ENCODE results near the gene PLA2G15. TPM values are rescaled to one million over a fixed set of nuclear protein-coding genes. Genes with fewer than 3 reads are reported as not detected.

PLA2G15 gene
- total and polyA plus RNA-seq, 2 donors (not counting 1 experiment from before 2014, with no cell fraction given), result 6.1 to 12.5 TPM

DNA sequence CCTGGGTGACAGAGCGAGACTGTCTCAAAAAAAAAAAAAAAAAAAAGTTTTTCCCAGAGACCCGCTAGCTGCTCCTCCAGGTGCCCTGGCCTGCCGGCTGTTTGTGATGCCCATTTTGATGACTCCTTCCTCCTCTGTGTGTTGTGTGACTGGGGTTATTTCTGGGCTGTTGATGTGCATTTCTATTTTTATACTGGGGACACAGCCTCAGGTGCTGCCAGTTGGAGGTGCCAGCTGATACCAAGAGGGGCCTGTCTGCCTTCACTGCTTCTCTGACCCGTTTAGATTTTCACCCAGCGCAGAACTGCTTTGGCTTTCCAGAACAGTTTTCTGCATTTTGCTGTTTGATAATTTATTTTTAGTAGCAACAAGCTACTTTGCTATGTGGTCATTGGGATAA is 6.7 kb downstream of the PLA2G15 start:
- Histone ChIP-seq H3K4me2 (replicated peaks; ENCODE audit: low read depth, low read length, poor library complexity, severe bottlenecking) (peak overlapping the region; percentile 46), H2AFZ (ENCODE audit: insufficient read depth, low read depth, low read length, poor library complexity, severe bottlenecking) (peak overlapping the region; percentile 10), H4K20me1 (ENCODE audit: control insufficient read depth, insufficient read depth, low read length, poor library complexity, severe bottlenecking) (no peaks in the 10 kb centered on the region), H3K27ac (ENCODE audit: low read length in 2 of 2) (peak overlapping the region; percentile 58 to 62), H3K27me3 (replicated peaks in 1 of 4; ENCODE audit: control extremely low read depth in 1 of 4, control insufficient read depth in 3 of 4, insufficient read depth in 4 of 4, low read length in 3 of 4) (no peaks in the 10 kb centered on the region), H3K9me3 (ENCODE audit: control extremely low read depth in 1 of 3, control insufficient read depth in 2 of 3, insufficient read depth in 1 of 3, low read length in 2 of 3) (no peaks in the 10 kb centered on the region), H3K9ac (ENCODE audit: low read length) (no peak overlapping the region), H3K4me1 (ENCODE audit: control insufficient read depth in 2 of 2, insufficient read depth in 2 of 2, low read length in 2 of 2) (peaks cover 26 to 27% of the 10 kb centered on the region in 2 donors), H3K36me3 (replicated peaks in 1 of 2; ENCODE audit: control extremely low read depth in 1 of 2, control insufficient read depth in 1 of 2, extremely low read depth in 1 of 2, insufficient read depth in 2 of 2, low read length in 1 of 2) (peaks cover 0 to 20% of the 10 kb centered on the region in 2 experiments), H3K79me2 (ENCODE audit: control insufficient read depth, insufficient read depth, low read length) (peaks cover 28% of the 10 kb centered on the region), H3K4me3 (ENCODE audit: control extremely low read depth in 1 of 5, extremely low read depth in 1 of 5, insufficient read depth in 1 of 5, low read depth in 2 of 5, low read length in 4 of 5) (no peak overlapping the region)
- TF ChIP-seq, protein P1, sequence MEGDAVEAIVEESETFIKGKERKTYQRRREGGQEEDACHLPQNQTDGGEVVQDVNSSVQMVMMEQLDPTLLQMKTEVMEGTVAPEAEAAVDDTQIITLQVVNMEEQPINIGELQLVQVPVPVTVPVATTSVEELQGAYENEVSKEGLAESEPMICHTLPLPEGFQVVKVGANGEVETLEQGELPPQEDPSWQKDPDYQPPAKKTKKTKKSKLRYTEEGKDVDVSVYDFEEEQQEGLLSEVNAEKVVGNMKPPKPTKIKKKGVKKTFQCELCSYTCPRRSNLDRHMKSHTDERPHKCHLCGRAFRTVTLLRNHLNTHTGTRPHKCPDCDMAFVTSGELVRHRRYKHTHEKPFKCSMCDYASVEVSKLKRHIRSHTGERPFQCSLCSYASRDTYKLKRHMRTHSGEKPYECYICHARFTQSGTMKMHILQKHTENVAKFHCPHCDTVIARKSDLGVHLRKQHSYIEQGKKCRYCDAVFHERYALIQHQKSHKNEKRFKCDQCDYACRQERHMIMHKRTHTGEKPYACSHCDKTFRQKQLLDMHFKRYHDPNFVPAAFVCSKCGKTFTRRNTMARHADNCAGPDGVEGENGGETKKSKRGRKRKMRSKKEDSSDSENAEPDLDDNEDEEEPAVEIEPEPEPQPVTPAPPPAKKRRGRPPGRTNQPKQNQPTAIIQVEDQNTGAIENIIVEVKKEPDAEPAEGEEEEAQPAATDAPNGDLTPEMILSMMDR (IDR thresholded peaks at IDR 0.05), result no peak
- TF ChIP-seq EZH2 (IDR thresholded peaks at IDR 0.05; ENCODE audit: borderline replicate concordance, insufficient read depth, low read depth, low read length, poor library complexity, severe bottlenecking), result no peak
- Mint-ChIP-seq H3K27me3 (no peaks in the 10 kb centered on the region), H3K9me3 (ENCODE audit: insufficient read depth) (no peaks in the 10 kb centered on the region), H3K4me1 (peaks cover 24% of the 10 kb centered on the region), H3K27ac (peak overlapping the region; percentile 21), H3K4me3 (no peak overlapping the region)
- CTCF ChIA-PET, result interaction anchor here (0.6 to 15.1 kb wide), 5 partner anchors 10 to 644 kb away, joined by 3 to 554 read pairs (median 3); partner anchors contain the start of gene SLC7A6
- intact Hi-C loops (cut with micrococcal nuclease), result no loop called here
- no peak for DNase-seq
- 17% methylated on average over 1 of the region's 5 CpGs for WGBS (ENCODE audit: insufficient coverage)
- POLR2A ChIA-PET, result interaction anchor here (0.6 to 1.0 kb wide), 2 partner anchors 9 to 15 kb away, joined by 3 to 6 read pairs; no protein-coding TSS in a partner anchor
- peak; percentile 73 for ATAC-seq (ENCODE audit: low read depth)

DNA sequence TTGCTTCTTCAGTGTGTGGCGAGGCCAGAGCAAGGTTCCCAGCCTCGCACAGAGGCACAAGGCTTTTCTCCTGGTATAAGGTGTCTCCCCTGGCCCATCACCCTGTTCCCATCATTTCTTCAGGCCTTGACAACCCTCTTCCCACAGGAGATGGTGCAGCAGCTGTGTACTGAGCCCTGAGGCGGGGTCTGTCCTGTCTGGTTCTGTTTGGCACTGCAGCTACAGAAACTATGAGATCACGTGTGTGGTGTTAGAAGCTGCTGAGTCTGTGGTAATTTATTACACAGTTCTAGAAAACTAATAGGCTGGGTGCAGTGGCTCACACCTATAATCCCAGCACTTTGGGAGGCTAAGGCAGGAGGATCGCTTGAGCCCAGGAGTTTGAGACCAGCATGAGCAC is 7.2 kb downstream of the PLA2G15 start:
- no peaks in the 10 kb centered on the region for H3K27me3 Mint-ChIP-seq
- POLR2A ChIA-PET, result interaction anchor here (0.6 to 1.0 kb wide), 2 partner anchors 9 to 15 kb away, joined by 3 to 6 read pairs; no protein-coding TSS in a partner anchor
- Histone ChIP-seq H3K4me2 (replicated peaks; ENCODE audit: low read depth, low read length, poor library complexity, severe bottlenecking) (peak overlapping the region; percentile 46), H3K27ac (ENCODE audit: low read length in 2 of 2) (peak overlapping the region; percentile 58 to 62), H3K36me3 (replicated peaks in 1 of 2; ENCODE audit: control extremely low read depth in 1 of 2, control insufficient read depth in 1 of 2, extremely low read depth in 1 of 2, insufficient read depth in 2 of 2, low read length in 1 of 2) (peaks cover 0 to 20% of the 10 kb centered on the region in 2 experiments), H2AFZ (ENCODE audit: insufficient read depth, low read depth, low read length, poor library complexity, severe bottlenecking) (peak overlapping the region; percentile 10), H3K27me3 (replicated peaks in 1 of 4; ENCODE audit: control extremely low read depth in 1 of 4, control insufficient read depth in 3 of 4, insufficient read depth in 4 of 4, low read length in 3 of 4) (no peaks in the 10 kb centered on the region), H3K9ac (ENCODE audit: low read length) (no peak overlapping the region), H3K4me3 (ENCODE audit: control extremely low read depth in 1 of 5, extremely low read depth in 1 of 5, insufficient read depth in 1 of 5, low read depth in 2 of 5, low read length in 4 of 5) (no peak overlapping the region), H3K9me3 (ENCODE audit: control extremely low read depth in 1 of 3, control insufficient read depth in 2 of 3, insufficient read depth in 1 of 3, low read length in 2 of 3) (no peaks in the 10 kb centered on the region), H3K79me2 (ENCODE audit: control insufficient read depth, insufficient read depth, low read length) (peaks cover 22% of the 10 kb centered on the region), H3K4me1 (ENCODE audit: control insufficient read depth in 2 of 2, insufficient read depth in 2 of 2, low read length in 2 of 2) (peaks cover 26 to 27% of the 10 kb centered on the region in 2 donors), H4K20me1 (ENCODE audit: control insufficient read depth, insufficient read depth, low read length, poor library complexity, severe bottlenecking) (no peaks in the 10 kb centered on the region)
- TF ChIP-seq, protein P1 (IDR thresholded peaks at IDR 0.05), result no peak
- TF ChIP-seq EZH2 (IDR thresholded peaks at IDR 0.05; ENCODE audit: borderline replicate concordance, insufficient read depth, low read depth, low read length, poor library complexity, severe bottlenecking), result no peak
- H3K27ac Mint-ChIP-seq, result peak overlapping the region; percentile 21
- no peak overlapping the region for H3K4me3 Mint-ChIP-seq
- DNase-seq, result no peak
- no peak for ATAC-seq (ENCODE audit: low read depth)
- intact Hi-C loops (cut with micrococcal nuclease), result no loop called here
- 57% methylated on average over 4 of the region's 5 CpGs for WGBS (ENCODE audit: insufficient coverage)
- peaks cover 21% of the 10 kb centered on the region for H3K4me1 Mint-ChIP-seq
- no peaks in the 10 kb centered on the region for H3K9me3 Mint-ChIP-seq (ENCODE audit: insufficient read depth)
- CTCF ChIA-PET, result interaction anchor here (0.6 to 15.1 kb wide), 4 partner anchors 9 to 644 kb away, joined by 3 to 554 read pairs (median 34); partner anchors contain the start of gene SLC7A6

Data from B cell (primary cell).